ENCODE measurements around the gene SPC24. TPM values are rescaled to one million over a fixed set of nuclear protein-coding genes. Genes with fewer than 3 reads are reported as not detected.

The SPC24 gene
- total and polyA plus RNA-seq, 9 of the 15 experiments (the other 6 are each of a cell fraction or from before 2014, with no cell fraction given) = 18.2 to 154 (median 60.9) TPM

DNA sequence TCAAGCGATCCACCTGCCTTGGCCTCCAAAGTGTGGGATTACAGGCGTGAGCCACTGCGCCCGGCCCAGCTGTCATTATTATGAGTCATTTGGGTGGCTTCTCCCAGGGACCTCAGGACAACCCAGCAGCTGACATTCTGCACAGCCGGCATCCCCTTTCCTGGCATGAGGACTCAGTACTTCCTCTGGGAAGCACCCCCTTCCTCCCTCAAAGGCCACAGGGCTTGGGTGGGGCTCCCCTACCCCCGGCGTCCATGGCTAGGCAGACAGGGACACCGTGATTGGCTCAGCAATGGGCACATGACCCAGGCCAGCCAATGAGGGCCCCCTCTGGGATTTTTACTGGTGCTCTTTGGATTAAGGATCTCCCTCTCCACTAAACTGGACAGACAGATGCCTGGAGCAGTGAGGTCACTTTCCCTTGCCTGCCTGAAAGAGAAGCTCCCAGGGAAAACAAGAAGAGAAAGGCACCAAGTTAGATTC lies 35.7 kb upstream of the SPC24 start (continued):
- TF ChIP-seq, protein P1, sequence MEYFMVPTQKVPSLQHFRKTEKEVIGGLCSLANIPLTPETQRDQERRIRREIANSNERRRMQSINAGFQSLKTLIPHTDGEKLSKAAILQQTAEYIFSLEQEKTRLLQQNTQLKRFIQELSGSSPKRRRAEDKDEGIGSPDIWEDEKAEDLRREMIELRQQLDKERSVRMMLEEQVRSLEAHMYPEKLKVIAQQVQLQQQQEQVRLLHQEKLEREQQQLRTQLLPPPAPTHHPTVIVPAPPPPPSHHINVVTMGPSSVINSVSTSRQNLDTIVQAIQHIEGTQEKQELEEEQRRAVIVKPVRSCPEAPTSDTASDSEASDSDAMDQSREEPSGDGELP (CRISPR knock-in tag; IDR thresholded peaks at IDR 0.05; ENCODE audit: borderline replicate concordance) = peak; percentile 72; the same call in 1 of the 2 replicates
- TF ChIP-seq RBFOX2 (IDR thresholded peaks at IDR 0.05; ENCODE audit: low read depth, low read length) = no peak
- TF ChIP-seq ATF7 (IDR thresholded peaks at IDR 0.05) = no peak

DNA sequence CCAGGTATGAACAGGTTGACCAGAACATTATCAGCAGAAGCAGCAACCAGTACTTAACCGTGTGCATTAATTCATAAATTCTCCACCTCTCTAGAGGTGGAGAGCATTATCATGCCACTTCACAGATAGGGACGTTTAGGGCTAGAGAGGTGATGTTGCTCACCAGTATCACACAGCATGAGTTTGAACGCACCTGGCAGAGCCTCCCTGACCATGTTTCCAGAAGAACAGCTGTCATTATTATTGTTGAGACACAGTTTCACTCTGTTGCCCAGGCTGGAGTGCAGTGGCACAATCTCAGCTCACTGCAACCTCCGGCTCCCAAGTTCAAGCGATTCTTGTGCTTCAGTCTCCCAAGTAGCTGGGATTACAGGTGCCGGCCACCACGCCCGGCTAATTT lies 34.9 kb upstream of the SPC24 start:
- FAIRE-seq = no peak
- ATAC-seq = no peak
- 0 out of 2 replicates have a peak, but pooled peaks cover 1% of the 10 kb centered on the region for H3K9me3 ChIP-seq (replicated peaks; ENCODE audit: control insufficient read depth, insufficient read depth, low read depth, low read length)
- DNase-seq (ENCODE audit: extremely low read depth in 1 of 4, low spot score in 3 of 4) = no peak
- CTCF ChIA-PET (ENCODE audit: low intra/inter-chr PET ratio) = no interaction called here
- H3K36me3 ChIP-seq (ENCODE audit: control insufficient read depth, insufficient read depth, low read length) = peaks cover 51% of the 10 kb centered on the region
- no TSS peak for BruUV-seq (replicated peaks)
- peaks cover 10 to 49% of the 10 kb centered on the region in 2 experiments; a peak in 4 of 5 replicates for H3K4me1 ChIP-seq (replicated peaks in 1 of 2; ENCODE audit: control insufficient read depth in 2 of 2, insufficient read depth in 2 of 2, low read length in 2 of 2)
- POLR2A ChIA-PET = interaction anchor here (0.7 to 2.4 kb wide), 3 partner anchors 34 to 55 kb away, joined by 3 to 5 read pairs (median 3); no protein-coding TSS in a partner anchor
- H3K27ac ChIP-seq (ENCODE audit: extremely low read depth, low read depth, low read length) = no peak overlapping the region
- H3K9ac ChIP-seq (ENCODE audit: insufficient read depth in 1 of 2, low read depth in 2 of 2, low read length in 2 of 2) = no peak overlapping the region
- intact Hi-C loops (cut with micrococcal nuclease) (no loop called here), in situ Hi-C loops (cut with MboI) (no loop called here)
- no peak overlapping the region for H3K4me2 ChIP-seq (ENCODE audit: insufficient read depth, low read length)
- peaks cover 2% of the 10 kb centered on the region for H3K9me1 ChIP-seq (ENCODE audit: control insufficient read depth, insufficient read depth, low read length)
- WGBS (ENCODE audit: insufficient coverage, low coverage, missing lambda C conversion rate) = 85% methylated on average over 8 of the region's 8 CpGs
- H3K79me2 ChIP-seq (ENCODE audit: control insufficient read depth, insufficient read depth, low read length) = 0 out of 3 replicates have a peak, but pooled peaks cover 1% of the 10 kb centered on the region
- no peaks in the 10 kb centered on the region for H4K20me1 ChIP-seq (replicated peaks; ENCODE audit: control insufficient read depth, insufficient read depth, low read length)
- no peaks in the 10 kb centered on the region for H3K27me3 ChIP-seq (ENCODE audit: control insufficient read depth in 2 of 2, insufficient read depth in 2 of 2, low read length in 2 of 2)
- H2AFZ ChIP-seq (ENCODE audit: low read depth, low read length) = no peak overlapping the region
- no peak overlapping the region for H3K4me3 ChIP-seq
- no peak for TF ChIP-seq NFATC3 (IDR thresholded peaks at IDR 0.05)
